ENCODE data around the gene MED9. TPM values are rescaled to one million over a fixed set of nuclear protein-coding genes. Genes with fewer than 3 reads are reported as not detected.
A peak's percentile ranks its signal among the peaks of the same experiment; 100 is the strongest.
"Not testable (repeated sequence)": the region's sequence is repeated elsewhere in the genome, so short reads cannot be mapped to it uniquely, and the experiment has no call there.

MED9 gene
- total RNA-seq, 1 experiment from 2014 or later, result 16.4 TPM

DNA sequence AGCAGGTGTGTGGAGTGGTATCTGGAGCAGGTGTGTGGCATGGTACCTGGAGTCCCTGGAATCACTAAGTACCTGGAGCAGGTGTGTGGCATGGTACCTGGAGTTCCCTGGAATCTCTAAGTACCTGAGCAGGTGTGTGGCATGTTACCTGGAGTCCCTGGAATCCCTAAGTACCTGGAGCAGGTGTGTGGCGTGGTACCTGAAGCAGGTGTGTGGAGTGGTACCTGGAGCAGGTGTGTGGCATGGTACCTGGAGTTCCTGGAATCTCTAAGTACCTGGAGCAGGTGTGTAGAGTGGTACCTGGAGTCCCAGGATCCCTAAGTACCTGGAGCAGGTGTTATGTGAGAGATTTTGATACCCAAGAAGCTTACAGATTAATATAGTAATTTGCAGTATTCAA lies 22.1 kb upstream of the MED9 start:
- not testable (repeated sequence) for DNase-seq (ENCODE audit: low read depth)

DNA sequence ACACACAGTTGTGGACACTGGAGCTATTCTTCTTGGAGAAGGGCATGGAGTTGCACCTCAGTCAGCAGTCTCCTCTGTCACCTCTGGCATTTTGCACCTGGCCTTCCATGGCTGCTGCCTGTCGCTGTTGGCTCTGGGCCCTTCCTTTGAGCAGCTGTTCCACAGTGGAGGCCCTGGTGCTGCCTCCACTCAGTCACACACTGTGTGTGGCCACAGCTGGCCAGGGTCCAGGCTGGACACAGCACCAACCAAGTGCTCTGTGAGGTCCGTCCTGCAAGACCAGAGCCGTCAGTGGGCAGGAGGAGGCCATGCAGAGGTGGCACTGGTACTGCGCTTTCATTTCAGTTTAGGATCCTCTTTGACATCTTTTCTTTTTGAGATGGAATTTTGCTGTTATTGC lies 21.6 kb upstream of the MED9 start:
- no peak for DNase-seq (ENCODE audit: low read depth)

DNA sequence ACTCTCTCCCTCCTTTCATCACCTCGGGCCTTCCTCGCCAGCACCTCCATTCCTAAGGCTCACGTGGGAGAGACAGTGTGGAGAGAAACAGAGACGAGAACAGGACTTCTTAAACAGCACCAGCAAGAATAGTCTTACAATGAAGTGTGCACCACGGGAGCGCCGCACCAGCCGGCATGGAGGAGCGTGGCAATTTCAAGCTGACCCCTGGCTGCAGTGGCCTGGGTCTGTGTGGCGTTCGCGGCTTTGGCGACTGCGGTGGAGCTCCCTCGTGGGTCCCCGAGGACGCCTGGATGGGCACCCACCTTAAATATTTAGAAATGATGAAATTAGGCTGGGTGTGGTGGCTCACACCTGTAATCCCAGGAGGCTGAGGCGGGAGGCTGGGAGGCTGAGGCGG lies 20.5 kb upstream of the MED9 start:
- DNase-seq (ENCODE audit: low read depth), result no peak

DNA sequence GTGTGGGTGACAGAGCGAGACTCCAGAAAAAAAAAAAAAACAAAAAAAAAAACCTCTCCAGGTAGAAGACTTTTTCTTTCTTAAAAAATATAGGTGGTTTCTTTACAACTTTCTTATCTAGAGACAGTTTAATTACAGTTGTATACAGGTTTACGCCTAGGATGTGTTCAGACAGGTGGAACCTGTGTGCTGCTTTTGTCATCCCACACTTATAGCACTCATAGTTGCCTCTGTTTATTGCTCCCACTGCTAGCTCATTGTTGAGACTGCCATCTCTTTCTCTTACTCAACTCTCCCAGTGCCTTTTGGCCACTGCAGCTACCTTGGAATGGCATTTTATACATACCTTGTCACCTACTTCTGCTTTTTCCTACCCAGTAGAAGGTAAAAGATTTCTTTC lies 19.1 kb upstream of the MED9 start:
- DNase-seq (ENCODE audit: low read depth), result no peak

DNA sequence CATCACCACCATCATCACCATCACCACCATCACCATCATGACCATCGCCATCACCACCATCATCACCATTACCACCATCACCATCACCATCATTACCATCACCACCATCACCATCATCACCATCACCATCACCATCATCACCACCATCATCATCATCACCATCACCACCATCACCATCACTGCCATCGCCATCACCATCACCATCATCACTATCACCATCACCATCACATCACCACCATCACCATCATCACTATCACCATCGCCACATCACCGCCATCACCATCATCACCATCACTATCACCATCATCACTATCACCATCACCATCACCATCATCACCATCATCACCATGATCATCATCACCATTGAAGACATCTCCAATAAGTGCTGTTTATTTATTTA lies 16.8 kb upstream of the MED9 start:
- DNase-seq (ENCODE audit: low read depth), result no peak

DNA sequence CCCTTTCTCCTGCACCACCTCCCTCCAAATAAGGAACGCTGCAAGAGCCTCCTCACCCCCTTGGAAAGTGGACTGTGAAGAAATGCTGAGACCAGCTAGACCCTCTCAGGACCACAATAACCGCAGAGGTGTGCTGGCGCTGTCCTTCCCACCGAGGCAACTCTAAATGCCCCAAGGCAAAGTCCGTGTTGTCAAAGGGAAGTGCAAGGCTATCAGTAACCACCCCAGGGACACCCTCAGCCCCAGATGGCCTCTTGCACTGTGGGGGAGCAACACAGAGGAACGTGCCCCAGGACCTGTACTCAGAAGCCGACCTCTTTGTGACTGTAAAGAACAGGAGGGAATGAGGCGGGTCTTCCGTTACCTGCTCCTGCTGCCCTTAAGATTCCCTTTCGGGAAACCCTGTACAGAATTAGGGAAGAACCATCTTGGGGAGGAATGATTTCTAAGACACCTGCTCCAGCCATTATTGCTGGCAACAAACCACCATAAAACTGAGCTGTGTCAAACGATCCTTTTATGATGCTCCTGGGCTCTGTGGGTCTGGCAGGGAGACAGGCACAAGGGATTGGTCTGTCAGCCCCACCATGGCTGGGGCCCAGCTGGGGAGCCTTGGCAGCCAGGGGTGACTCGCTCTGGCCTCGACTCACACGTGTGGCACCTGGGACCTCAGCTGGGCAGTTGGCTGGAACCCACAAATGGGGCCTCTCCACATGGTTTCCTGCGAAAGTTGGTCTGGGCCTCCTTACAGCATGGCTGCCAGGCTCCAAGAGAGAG lies 14.6 kb upstream of the MED9 start:
- no peak for DNase-seq (ENCODE audit: low read depth)

DNA sequence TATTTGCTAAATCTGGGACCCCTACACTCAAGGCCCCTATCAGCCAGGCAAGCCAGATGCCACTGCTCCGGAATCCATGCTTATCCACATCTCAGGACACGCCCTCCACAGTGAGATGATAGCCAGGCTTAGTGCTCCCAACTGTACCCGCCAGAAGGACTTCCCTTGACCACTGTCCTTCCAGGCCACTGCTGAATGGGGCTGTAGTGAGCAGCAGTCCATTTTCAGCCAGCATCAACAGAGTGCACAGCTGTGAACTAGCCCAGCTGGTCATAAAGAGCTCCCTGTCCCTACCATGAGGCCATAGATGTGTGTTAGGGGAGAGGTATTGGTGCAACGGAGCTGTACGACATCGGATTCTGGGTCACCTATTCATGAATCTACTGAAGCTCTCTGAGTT lies 13.0 kb upstream of the MED9 start:
- DNase-seq (ENCODE audit: low read depth), result no peak

DNA sequence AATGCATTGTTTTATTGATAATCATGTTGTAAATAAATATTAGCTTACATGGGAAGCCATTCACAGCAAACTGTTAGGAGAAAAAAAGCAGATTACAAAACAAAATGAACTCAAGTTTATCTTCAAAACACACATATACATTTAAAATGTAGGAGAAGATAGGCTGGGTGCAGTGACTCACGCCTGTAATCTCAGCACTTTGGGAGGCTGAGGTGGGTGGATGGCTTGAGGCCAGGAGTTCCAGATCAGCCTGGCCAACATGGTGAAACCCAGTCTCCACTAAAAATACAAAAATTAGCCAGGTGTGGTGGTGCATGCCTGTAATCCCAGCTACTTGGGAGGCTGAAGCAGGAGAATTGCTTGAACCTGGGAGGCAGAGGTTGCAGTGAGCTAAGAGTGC lies 10.9 kb upstream of the MED9 start:
- DNase-seq (ENCODE audit: low read depth), result not testable (repeated sequence)

DNA sequence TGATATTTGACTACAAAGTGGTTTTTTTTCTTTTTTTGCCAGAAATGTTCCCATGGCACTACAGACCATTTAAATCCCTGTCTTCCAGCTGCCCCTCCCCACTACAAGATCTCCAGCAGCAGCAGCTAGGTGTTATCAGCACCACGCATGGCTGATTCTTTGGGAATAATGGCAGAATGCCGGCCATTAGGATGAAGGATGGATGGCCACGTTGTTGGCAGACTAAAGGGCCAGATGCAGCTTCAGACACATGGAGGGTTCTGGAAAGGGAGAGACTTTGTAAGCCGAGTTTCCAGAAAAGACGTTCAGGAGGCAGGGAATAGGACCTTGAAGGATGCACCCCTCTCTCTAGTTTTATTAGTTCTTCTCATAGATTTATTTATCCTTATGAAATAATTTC lies 10.3 kb upstream of the MED9 start:
- no peak for DNase-seq (ENCODE audit: low read depth)

DNA sequence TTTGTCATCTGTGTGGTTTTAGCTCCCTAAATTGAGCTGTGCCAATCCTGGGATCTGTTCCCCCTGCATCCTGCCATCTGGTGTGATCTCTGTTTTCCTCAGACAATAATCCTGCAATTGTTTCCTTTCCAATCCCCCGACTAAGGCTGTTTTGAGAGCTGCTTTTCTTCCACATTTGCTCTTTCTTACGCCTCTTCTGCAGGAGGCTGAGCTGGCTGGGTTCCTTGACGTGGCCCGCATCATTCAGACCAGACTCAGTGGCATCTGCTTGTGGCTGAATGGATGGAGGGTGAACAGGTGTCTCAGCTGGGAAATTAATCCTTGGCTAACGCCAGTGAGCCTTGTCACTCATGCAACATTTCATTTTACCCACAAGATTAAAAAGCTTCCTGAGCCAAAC lies 9.8 kb upstream of the MED9 start:
- peak; percentile 30 for DNase-seq (ENCODE audit: low read depth)

DNA sequence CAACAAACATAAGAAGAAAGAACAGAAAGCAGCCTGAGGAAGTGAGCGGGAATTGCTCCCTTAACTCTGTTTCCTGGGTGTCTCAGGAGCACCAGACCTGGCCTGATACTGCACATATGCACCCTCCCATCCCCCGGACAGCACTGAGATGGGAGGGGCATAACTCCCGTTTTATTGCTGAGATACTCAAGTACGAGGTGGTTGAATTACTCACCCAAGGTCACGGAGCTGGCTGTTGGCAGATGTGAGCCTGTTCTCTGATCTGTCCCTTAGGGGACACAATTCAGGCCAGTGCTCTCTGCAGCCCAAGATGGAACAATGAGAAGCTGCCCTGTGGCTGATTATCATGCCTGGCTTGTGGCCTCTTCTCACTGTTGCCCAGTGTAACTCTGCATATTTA lies 9.1 kb upstream of the MED9 start:
- peak; percentile 37 for DNase-seq (ENCODE audit: low read depth)

DNA sequence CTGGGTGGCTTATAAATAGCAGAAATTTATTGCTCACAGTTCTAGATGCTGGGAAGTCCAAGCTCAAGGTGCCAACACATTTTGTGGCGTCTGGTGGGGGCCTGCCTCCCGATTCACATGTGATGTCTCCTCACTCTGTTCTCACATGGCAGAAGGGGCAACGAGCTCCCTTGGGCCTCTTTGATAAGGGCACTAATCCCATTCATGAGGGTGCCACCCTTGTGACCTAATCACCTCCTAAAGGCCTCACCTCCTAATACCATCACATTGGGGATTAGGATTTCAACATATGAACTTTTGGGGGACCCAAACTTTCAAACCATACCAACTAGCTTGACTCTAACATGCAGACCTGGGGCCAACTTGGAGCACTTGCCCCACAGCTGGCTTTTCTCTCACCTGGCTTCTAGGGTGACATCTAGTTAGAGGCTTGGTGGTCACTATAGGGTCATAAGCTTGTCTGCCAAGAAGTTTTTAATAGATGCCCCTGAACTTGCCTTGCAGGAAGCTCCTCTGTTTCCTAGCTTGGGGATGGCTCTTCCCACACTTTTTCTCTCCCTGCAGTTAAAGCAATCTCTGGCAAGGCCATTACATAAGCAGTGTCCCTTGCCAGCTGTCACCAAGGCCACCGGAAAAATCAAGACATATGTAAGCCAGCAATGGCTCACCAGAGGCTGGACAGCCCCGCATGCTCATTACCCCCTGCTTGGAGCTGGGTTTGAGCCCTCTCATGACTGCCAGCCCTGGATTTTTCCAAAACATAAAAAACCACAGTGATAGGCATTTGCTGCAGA lies 8.4 kb upstream of the MED9 start:
- no peak for DNase-seq (ENCODE audit: low read depth)

DNA sequence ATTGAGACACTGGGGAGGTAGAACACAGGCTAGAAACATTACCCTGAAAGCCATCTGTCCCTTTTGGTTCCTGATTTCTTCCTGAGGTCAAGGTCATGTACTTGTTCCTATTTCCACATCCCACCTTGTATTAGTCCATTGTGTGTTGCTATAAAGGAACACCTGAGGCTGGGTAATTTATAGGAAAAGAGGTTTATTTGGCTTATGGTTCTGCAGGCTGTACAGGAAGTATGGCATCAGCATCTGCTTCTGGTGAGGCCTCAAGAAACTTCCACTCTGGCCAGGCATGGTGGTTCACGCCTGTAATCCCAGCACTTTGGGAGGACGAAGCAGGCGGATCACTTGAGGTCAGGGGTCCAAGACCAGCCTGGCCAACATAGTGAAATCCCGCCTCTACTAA lies 7.4 kb upstream of the MED9 start:
- no peak for DNase-seq (ENCODE audit: low read depth)

DNA sequence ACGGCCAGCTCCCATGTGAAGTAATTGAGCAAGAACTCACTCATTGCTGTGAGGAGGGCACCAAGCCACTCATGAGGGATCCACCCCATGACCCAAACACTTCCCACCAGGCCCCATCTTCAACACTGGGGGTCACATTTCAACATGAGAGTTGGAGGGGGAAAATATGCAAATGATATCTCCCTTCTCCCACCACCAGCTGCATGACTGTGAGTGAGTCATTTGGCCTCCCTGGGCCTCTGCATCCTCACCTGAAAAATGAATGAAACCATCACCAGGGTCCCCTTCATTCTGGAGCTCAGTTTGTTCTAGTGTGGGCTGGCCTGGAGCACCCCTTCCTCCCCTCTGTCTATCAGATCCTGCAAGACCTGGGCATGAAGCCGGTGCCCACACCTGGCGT lies 6.8 kb upstream of the MED9 start:
- no peak for DNase-seq (ENCODE audit: low read depth)

DNA sequence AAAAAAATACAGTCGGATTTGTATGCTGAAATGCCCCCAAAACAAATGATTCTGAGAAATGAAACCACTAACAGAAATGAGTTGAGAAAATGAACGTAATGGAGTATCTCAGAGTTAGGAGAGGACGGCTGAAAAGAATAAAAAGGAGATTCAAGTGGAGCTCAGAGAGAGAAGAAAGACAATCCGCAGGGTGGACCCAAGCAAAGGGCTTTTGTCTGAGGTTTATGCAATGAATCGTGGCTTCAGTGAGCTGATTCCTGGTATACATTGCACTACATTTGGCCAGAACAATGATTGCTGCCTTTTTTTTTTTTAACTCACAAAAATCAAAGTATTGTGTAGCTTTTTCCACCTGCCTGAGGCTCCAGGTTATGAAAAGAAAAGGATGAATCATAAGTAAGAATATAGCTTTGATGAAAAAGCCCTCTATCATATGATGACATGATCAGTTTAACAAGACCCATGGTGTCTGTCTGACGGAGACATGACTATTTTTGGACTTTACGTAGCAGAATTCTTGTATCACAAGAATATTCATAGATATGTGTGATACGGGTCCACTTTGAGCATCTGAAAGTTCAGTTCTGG lies 4.4 kb upstream of the MED9 start:
- DNase-seq (ENCODE audit: low read depth), result no peak

DNA sequence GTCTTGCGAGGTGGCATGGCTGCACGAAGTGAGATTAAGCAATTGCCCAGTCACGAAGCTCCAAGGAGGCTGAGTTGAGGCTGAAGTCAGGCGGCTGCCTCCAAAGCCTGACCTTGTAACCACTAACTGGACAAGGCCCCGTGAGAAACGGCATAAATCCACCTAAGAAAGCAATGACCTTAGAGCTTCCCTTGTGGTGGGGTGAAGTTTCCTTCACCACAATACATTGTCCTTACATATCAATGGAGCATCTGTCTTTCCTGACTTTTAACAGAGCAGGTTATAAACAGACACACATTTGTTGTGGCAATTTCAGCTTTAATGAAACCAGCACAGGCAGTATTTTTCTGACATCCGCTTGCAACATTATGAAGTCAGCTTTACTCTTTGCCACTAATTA lies 2.5 kb upstream of the MED9 start:
- DNase-seq (ENCODE audit: low read depth), result no peak

DNA sequence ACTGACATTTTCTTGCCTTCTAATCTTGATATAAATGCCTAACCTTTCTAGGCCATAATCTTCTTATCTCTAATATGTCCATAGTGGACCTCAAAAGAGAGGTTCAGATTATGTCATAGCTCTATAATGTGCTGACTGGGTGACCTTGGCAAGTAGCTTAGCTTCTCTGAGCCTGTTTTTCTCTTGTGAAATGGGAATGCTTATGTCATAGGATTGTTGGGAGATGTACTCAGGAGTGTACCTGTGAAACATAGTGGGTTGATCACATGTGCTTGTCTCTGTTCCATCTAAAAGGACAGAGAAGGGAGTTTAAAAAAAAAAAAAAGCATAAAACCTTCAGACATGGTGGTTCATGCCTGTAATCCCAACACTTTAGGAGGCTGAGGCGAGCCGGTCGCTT lies 2.4 kb downstream of the MED9 start:
- no peak for DNase-seq (ENCODE audit: low read depth)

DNA sequence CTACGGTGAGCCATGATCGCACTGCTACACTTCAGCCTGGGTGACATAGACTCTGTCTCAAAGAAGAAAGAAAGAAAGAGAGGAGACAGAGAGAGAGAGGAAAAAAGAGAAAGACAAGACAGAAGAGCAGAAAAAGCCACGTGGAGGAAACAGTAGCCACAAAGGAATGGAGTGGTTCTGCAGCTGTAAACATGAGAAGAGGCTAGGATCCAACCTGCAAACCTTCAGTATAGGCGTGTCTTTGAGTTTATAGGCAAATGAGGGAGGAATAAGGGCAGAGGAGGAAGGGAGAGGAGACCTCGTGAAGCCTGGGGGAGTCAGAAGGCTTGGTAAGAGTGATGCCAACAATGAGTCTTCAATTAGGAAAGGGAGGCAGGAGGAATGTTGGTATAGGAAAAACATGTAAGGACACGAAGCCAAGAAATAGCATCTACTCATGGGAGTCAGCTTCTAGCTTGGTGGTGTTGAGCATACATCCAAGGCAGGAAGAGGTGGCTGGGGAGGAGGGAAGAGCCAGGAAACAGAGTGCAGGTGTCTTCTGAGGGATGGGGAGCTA lies 3.9 kb downstream of the MED9 start:
- DNase-seq (ENCODE audit: low read depth), result no peak

DNA sequence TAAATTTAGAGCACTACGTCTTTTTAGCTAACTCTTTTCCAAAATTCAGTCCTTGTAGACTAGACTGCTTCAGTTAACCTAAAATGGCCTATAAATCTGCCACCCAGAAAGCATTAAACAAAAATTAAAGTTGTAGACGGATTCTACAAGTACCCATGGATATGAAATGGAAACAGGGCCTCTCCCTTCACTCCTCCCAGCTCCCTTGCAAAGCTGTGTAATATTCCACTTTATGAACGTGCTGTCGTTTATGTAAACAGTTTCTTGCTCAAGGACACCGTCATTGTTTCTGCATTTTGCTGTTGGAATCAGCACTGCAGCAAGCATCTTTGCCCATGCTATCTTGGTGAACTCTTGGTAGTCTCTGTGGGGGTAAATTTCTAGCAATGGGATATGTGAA lies 5.1 kb downstream of the MED9 start:
- no peak for DNase-seq (ENCODE audit: low read depth)

DNA sequence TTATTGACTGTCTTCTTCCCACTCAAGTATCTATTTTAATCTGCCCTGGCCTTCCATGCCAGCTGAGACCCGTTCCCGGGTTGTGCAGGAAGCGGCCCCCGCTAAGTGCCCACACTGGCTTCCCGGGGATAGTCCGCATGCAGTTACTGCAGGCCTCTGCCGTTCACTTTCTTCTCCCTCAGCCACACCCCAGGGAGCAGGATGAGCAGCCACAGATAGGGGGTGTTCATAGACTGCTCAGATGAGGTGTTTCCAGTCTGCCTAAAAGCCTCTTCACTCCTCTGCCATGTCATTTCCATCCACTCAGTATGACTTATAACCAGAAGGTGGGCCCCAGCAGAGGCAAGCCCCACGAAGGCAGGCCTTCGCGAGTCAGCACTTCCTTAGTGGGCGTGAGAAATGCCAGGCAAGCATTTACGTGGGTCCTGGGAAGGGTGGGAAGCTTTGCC lies 7.7 kb downstream of the MED9 start:
- no peak for DNase-seq (ENCODE audit: low read depth)

DNA sequence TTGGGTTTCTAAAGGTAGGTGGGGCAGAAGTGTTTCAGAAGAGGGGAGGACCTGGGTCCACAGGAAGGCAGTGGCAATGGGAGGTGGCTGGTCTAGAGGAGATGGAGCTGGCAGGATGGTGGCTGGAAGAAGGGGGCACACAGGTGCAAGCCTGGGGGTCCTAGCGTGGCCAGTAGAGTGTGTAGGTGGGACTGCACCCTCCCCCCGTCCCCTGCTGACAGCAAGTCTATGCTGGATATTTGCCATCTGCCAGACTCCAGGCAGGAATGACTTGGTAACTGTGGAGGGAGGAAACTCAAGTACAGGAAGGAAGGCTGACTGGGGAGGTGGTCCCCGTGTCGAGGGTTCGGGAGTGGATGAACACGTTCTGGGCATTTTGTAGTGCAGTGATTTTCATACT lies 8.6 kb downstream of the MED9 start:
- DNase-seq (ENCODE audit: low read depth), result no peak

DNA sequence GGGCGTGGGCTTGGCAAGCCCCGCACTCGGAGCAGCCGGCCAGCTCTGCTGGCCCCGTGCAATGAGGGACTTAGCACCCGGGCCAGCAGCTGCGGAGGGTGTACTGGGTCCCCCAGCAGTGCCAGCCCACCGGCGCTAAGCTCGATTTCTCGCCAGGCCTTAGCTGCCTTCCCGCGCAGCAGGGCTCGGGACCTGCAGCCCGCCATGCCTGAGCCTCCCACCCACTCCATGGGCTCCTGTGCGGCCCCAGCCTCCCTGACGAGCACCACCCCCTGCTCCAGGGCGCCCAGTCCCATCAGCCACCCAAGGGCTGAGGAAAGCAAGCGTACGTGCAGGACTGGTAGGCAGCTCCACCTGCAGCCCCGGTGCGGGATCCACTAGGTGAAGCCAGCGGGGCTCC lies 9.6 kb downstream of the MED9 start:
- DNase-seq (ENCODE audit: low read depth), result not testable (repeated sequence)

DNA sequence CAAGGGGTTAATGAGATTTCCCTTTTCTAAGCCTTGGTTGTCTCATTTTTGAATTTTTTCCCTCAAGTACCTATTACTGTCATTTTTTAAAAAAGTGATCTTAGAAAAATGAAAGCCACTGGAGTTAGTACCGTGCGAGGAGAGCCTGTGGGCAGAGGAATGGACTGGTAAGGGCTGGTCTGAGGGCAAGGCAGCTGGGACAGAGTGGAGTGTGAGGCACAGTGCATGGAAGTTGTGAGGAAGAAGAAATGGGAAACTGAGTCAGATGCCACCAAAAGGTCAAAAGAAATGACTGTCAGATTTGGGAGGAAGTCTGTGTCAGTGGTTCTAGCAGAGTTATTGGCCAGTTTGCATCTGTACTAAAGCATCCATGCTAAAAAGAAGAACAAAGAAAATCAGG lies 11.2 kb downstream of the MED9 start:
- no peak for DNase-seq (ENCODE audit: low read depth)
